ENCODE measurements around the gene HCN2.

The HCN2 gene

DNA sequence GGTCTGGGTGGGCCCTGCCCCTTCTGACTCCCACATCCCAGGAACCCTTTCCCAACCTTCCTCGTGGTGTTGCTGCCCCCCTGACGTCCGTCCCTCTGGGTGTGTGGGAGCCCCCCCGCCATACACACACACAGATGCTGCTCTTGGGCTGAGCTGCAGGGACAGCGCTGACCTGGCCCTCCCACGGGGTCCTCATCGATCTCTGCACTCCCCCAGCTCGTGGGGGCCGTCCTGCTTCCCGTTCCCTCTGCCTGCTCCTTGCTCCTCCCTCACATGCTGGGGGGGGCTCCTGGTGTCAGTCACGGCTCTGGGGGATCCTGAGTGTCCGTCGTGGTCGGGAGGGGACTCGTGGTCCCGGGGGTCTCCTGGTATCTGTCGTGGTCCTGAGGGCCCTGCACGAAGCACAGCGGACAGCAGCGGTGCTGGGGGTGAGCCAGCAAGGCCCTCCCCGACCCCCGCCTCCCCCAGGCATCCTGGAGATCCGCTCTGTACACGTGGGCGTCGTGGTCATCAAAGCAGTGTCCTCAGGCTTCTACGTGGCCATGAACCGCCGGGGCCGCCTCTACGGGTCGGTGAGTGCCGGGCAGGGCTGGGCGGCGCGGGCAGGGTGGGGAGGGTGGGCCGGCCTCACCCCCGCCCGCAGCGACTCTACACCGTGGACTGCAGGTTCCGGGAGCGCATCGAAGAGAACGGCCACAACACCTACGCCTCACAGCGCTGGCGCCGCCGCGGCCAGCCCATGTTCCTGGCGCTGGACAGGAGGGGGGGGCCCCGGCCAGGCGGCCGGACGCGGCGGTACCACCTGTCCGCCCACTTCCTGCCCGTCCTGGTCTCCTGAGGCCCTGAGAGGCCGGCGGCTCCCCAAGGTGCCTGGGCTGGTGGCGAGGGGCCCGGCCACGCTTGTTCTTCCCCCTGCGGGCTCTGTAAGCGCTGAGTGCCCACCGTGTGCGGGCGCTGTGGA is 53.4 kb downstream of the HCN2 start:
- DNase-seq: no peak

DNA sequence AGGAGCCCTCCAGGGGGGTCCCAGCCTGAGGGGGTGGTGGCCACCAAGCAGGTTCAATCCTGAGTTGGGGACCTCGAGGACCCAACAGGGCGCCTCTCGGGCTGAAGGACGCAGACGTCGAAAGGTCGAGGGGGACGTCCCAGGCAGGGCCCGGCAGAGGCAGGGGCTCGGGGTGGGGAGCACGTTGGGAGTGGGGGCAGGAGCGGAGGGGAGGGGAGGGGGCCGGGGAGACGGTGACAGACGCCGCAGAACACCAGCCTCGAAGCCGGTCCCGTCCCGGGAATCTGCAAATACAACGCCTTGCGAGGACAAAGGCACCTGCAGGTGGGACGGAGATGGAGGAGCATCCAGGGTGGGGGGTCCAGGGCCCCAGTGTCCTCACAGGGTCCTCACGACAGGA is 54.1 kb downstream of the HCN2 start:
- DNase-seq: no peak

DNA sequence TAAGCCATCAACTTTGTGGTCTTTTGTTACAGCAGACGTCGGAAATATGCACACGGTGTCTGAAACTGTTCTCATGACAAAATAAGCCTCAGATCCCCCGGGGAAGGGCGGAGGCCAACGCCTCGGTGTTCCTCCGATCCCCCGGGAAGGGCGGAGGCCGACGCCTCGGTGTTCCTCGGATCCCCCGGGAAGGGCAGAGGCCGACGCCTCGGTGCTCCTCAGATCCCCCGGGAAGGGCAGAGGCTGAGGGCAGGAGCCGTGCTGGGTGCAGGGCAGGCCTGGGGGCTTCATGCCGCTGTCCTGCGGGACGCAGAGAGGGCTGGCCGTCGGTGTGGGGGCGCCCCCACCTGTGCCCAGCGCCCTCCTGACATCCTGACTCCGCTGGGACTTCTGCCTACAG is 54.7 kb downstream of the HCN2 start:
- no peak for DNase-seq

DNA sequence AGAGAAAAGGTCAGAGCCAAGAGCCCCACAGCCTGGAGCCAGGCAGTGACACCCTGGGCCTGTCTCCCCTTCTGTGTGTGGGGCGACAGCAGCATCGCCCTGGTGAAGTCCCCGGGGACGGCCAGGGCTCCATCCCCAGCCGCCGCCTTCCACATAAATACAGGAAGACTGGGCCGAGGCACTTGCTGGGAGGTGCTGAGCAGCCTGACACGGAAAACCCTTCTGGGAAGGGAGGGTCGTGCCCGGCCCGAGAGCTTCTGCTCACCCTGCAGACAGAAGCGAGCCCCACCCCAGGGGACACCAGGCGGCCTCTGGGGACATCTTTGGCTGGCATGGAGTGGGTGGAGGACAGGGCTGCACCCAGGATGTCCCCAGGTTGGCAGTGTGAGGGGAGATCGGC is 55.1 kb downstream of the HCN2 start:
- no peak for DNase-seq

DNA sequence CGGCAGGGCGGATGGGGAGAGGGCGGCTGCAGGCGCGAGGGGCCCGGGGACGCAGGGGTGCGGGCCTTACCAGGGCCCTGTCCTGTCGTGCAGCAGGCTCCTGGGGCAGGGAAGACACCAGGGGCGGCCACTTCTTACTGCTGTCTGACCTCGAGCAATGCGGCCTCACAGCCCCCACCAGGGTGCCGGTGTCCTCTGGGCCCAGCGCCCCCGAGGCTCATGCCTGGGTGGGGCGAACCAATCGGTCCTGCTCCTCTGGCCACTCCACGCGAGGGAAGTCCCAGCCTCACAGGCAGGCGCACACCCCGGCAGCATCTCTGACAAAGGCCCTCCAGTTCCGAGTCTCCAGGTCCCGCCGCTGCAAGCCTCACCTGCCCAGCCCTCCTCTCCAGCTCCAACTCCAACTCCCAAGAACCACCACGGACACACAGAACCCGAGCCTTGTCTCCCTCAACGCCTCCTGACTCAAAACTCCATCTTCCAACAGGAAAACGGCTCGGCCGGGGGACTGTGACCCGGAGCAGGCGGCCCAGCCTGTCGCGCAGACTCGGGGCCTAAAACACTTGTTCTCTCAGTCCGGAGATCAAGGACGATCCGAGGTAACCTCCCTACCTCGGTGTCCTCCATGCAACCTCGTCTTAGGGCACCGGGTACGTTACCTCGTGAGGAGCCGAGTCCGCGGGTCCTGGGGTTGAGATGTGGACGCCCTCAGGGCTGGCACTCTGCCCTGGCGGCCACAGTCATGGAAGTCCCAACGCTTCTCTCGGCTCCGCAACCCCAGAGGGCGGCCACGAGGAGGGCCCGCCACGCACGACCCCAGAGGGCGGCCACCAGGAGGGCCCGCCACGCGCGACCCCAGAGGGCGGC is 56.5 kb downstream of the HCN2 start:
- no peak for DNase-seq

DNA sequence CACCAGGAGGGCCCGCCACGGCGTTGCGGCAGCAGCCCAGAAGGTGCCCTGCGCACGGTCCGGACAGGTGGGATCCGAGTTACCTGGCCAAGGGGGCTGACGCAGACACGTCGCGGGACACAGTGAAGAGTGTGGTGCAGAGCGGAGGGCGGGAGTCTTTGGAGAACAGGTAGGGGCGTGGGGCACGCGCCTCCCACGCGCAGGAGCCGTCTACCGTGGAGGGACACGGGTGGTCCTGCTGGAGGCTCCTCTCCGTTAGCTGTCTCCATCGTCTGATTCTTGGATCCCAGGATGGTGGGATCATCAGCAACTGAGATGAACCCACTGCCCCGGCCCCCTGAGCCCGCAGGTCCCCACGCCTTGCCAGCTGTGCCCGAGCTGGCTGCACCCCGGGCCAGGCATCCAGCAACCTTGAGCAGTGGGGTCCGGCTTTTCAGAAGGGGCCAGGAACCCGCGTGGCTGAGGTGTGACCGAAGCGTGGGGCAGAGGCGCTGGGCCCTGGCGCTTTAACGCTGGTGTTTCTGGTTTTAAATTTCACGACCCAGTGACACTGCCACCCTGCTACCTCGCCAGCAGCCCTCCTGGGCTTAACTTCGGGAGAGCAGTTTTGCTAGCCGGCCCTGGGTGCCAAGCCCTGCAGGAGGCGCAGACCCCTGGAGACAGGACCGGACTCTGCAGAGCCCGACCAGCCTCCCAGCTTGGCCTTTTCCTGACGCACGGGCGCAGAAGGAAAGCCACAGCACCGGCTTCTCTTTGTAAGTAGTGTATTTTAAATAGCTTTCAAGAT is 57.3 kb downstream of the HCN2 start:
- no peak for DNase-seq

DNA sequence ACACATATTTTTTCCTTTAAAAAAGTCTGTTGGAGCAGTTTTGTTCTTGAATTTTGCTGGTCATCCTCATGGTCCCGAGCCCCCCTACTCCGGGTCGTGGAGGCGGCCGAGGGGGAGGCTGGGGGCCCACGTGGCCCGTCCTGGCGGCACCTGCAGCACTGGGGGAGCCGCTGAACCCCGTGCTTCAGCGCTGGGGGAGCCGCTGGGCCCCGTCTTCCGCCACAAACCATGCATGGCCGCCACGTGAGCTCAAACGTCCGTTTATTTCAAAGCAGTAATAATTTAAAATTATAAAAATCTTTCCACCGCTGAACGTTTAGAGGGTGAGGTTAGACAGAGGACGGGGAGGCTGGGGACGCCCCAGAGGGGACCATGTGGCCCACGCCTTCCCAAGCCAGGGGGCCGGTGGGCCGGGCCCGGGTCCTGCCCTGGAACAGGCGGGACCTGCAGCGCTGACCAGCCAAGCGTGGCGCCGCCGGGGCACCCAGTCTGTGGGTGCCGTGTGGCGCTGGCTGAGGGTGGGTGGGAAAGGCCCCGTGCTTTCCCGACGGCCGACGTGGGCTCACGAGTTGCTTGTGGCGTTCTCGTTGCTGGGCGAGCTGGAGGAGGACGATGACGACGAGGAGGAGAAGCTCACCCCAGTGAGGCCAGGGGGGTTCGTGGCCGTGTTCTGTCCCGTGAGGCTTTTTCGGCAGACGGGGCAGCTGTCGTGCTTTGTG is 58.0 kb downstream of the HCN2 start:
- DNase-seq: no peak

DNA sequence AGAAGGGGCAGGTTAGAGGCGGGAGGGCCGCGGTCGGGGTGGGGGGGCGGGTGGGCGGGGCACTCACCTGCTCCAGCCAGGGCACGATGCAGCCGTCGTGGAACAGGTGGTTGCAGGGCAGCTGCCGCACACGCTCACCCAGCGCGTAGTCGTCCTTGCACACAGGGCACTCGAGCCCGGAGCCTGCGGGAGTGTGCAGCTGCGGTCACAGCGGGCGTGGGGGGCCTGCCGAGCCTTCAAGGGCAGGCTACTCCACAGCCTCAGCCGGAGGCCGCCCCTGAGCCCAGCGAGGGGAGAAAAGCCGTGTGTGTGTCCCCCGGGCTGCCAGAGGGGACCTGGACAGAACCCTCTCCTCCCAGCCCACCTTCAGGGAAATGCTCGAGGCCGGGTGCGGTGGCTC is 58.6 kb downstream of the HCN2 start:
- no peak for DNase-seq

DNA sequence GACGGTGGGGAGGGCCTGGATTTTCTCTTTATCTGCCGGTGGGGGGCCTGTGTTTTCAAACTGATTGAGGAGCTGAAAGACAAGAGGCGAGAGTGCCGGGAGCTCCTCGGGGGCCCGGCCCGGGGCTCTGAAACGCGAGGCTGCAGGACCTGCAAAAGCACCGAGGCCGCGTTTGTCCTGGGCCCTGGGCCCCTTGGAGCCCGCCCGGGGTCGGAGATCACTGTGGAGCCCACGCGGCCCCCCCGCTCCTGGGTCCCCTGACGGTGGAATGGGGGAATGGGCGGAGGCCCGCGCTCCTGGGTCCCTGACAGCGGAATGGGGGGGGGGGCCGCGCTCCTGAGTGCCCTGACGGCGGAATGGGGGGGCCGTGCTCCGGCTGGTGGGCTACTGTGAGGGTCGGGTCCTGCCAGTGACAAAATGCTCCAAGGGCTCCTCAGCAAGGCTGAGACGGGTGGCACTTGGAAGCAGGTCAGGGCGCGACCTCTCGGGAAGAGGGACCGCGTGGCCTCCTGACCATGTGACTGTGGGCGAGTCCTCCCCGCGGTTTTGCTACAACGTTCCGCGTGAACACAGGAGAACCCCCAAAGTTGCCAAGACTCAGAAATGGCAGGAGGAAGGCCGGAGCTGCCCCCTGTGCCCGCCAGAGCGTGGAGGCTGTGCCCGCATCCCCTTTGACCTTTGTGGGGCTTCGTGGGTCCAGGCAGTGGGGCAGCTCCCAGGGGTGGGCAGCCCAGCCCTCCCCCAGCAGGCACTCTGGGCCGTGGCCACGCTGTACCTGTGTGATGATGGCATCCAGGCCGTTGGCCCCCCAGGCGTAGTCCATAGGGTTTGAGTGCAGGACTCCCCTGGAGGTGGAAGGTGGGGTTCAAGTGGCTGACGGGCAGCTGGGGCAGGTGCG is 59.5 kb downstream of the HCN2 start:
- DNase-seq: no peak

DNA sequence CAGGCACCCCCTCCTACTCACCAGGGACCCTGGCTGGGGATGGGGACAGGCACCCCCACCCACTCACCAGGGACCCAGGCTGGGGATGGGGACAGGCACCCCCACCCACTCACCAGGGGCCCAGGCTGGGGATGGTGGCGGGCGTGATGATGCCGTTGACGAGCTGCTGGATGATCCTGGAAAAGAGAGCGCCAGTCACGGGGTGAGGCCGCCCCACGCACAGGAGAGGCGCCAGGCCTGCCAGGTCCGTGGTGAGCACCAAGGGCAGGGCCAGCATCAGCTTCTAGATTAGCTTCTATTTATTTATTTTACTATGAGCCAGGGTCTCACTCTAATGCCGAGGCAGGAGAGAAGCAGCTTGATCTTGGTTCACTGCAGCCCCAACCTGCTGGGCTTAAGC is 60.4 kb downstream of the HCN2 start:
- DNase-seq: no peak

DNA sequence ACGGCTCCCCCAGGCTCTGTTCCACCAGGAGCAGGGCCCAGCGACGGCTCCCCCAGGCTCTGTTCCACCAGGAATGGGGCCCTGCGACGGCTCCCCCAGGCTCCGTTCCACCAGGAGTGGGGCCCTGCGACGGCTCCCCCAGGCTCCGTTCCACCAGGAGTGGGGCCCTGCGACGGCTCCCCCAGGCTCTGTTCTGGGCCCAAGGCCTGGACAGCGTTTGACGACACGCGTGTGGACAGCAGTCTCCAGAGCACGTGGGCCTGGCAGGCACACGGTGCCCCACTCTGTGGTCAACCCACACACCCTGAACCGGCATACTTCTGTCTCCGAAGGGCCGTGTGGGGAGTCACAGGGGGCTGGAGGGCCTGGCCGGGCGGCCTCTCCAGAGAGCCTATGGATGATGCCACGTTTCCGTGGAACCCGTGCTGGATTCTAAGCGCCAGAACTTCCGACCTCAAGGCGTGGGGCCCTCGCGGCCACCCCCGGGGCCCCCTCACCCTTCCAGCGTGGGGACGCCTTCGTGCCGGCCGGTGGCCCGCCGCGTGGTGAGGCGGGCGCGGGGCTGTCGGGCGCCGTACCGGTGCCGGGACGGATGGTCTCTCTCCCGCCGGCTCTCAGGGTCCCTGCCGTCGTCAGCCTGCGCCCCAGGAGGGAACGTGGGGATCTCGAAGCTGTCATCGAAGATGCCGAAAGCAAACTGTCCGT is 61.6 kb downstream of the HCN2 start:
- DNase-seq: no peak

DNA sequence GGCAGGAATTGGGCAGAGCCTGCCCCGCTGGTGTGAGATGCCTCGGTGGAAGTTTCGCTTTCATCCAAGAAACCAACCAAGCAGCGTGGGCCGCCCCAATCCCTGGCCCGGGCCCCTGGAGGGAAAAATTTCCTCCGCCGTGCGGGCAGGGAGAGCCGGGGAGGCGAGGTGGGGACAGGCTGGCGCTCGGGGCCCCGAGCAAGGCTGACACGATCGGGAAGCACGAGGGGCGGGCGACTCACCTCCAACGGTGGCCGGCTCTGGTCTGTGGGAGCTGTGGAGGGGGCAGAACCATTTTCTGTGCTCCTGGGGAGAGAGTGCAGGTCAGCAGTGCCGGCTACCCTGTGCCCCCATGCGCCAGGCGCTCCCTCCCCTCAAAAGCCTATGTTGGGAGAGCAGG is 62.3 kb downstream of the HCN2 start:
- DNase-seq: no peak

DNA sequence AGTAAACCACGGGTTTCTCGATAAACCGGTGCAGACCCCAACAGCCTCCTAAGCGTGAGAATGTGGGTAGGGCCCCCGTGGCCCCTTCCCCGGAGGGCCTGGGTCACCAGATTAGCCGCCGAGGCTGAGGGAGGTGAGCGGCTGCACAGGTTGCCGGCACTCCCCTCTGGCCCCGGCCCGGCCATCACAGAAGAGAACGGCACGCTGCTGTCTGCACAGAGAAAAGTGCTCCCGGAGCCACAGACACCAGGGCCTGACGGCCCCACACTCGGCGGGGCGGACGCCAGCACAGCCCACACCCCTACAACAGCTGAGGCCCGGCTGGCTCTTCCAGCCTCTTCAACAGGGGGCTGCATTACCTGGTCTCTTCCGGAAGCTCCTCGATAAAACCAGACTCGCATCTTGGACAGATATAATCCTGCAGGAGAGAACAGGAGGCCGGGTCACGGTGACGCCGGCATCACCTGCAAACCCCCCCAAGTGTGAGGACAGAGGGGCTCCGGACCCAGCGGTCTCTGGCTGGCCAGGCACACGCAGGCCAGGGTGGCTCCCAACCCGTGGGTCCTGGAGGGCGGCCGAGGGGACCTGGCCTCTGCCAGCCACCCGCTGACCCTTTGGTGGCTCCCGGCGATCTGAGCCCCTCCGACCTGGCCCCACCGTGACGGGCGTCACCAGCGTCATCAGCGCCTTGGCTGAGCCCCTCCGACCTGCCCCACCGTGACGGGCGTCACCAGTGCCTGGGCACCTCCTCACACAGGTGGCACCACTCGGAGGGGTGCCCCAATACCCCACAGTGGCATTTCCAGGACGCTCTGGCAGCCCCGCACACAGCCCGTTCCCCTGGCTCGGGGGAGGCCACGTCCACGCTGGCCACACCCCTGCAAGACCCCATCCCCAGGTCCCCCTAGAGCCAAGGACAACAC is 63.0 kb downstream of the HCN2 start:
- no peak for DNase-seq

DNA sequence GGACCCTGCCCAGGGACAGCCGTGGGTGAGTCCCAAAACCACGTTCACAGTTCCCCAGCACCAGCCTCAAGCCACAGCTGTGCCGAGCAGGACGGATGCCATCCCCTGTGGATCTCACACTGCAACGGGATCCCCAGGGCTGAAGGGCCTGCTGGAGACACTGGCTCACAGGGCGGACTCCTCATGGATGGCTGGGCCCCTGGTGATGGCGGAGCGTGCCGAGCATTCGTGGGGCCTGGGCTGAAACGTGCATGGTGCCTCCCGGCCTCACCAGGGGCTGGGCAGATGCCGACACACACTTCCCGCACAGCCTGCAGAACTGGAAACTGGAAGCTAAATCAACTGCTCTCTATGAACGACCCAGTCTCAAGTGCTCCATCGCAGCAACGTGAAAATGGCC is 63.7 kb downstream of the HCN2 start:
- no peak for DNase-seq

DNA sequence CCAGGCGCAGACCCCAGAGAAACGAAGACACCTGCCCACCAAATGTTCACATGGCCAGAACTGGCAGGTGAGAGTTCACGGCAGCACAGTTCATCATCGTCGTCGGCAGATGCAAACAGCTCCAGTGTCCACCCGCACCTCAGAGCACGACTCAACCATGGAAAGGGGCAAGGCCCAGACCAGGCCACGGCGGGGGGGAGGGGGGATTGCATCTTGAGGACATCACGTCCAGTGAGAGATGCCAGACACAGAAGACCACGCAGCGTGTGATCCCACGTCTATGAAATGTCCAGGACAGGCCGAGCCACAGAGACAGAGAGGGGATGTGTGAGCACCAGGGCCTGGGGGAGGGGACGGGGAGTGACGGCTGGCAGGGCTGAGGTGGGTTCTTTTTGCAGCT is 66.0 kb downstream of the HCN2 start:
- DNase-seq: no peak

DNA sequence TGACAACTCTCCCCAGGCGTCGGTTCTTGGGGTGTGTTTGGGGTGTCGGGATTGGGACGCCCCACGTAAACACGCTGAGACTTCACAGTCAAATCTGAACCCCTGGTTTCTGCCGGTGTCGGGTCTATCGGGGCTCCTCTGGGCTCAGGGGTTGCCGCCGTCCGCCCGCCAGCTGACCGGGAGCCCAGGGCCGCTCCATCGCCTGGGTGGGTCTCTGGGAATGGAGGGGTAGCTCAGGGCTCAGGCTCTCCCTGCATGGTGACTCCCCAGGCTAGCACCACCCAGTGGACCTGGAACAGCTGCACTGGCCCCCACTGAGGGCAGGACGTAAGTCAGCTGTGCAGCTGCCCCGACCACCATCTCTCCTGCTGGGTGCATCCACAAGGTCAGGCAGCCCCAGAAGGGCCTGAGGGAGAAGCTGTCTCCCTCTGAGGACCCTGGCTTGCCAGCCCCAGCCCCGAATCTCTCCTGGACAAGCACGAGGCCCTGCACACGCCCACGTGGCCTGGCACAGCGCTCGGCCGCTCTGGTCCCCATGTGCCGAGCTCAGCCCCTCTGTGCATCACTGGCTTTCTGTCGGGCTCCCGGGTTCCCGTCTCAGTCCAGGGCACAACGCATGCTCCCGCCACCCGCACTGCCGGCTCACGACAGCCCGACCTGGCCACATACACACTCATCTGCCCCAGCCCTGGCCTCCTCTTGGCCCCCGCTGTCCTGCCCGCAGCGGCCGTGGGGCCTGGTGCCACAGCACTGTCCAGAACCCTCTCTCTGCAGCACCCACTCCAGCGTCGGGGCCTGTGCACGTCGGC is 67.3 kb downstream of the HCN2 start:
- DNase-seq: no peak

DNA sequence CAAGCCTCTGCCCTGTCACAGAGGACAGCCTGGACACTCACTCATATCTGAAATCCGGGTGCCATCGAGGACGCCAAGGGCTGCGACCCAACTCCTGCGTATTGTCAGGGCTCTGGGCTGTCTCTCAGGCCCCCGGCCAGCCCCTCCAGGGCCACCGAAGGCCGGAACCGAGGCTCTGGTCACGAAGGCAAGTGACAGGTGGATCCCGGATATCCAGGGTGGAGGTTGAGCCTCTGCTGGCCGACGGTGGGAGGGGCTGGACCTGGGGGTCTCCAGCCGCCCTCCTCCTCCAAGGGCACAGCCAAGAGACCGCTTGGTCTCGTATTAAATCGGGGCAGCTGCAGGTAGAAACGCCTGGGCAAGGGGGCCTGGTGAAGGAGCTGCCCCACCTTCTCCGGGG is 67.9 kb downstream of the HCN2 start:
- DNase-seq: no peak

DNA sequence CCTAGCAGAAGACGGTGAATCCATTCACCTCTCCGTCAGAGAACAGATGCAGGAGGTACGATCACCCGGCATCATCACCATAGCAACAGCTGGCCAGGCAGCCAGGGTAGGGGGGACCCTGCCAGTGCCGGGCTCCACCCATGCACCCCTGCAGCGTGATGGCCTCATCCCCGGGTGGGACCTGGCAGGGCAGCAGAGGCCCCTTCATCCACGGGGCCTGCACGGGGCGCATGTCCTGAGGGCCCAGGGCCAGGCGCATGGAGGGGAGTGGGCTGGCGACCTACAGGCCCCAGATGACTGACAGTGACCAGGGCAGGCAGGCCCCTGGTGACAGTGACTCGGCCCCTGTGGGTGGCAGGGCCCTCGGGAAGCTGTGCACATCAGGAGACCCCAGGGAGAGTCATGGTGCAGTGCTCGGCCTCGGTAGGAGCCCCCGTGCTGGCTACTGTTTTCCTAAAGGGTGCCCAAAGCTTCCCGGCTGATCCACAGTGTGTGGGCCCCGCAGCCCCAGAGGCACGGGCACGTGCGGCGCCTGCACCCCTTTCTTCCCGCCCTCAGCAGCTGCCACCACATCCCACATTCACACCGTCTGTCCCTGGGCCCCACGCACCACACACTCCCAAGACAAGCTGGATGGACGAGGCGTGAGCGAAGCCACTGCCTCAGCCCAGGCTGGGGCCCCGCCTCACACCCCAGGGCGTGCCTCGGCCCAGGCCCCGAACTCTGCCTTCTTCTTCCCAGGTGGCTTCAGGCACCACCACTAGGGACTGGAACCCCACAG is 68.6 kb downstream of the HCN2 start:
- no peak for DNase-seq

Measured in cerebellar nuclear complex (tissue), 1 donor.